Measurements from ENCODE around the gene PLTP.

DNA sequence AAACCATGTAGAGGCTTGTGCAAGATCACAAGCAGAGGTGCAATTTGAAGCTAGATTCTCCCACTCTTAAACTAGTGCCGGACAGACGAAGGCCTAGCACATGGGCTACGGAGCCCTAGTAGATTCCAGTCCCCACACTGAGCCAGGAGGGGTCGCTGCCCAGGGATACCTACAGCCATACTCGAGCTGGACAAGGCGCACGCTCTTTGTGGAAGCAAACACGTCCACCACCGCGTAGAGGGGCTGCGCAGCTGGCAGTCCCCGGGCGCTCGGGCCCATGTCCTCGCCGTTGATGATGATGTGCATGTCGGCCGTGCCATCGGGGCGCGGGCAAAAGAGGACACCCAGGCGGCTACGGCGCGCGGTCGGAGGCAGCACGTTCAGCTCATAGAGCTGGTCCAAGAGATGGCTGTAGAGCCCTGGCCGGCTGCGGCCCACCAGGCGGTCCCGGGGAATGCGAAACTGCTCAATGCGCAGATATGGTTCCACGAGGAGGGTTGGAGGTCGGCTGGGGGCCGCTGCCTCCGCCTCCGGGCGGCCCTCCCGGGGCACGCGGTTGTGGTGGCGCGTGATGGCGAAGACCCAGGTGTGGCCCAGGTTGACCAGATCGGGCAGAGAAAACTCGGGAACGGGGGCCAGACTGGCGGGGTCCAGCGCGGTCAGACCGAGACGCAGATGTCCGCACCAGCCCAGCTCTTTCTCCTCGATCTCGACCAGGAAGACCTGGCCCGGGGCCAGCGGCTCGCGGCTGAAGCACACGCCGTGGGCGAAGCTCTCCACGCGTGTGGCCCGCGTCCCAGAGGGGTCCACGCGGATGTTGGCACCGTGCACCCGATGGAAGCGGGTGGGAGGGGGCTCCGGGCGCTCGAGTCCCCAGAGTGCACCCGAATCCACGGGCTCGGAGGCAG lies 21.6 kb downstream of the PLTP start:
- TF ChIP-seq, protein P1, sequence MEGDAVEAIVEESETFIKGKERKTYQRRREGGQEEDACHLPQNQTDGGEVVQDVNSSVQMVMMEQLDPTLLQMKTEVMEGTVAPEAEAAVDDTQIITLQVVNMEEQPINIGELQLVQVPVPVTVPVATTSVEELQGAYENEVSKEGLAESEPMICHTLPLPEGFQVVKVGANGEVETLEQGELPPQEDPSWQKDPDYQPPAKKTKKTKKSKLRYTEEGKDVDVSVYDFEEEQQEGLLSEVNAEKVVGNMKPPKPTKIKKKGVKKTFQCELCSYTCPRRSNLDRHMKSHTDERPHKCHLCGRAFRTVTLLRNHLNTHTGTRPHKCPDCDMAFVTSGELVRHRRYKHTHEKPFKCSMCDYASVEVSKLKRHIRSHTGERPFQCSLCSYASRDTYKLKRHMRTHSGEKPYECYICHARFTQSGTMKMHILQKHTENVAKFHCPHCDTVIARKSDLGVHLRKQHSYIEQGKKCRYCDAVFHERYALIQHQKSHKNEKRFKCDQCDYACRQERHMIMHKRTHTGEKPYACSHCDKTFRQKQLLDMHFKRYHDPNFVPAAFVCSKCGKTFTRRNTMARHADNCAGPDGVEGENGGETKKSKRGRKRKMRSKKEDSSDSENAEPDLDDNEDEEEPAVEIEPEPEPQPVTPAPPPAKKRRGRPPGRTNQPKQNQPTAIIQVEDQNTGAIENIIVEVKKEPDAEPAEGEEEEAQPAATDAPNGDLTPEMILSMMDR (IDR thresholded peaks at IDR 0.05): peak in 3 of 4 experiments; percentile 59 to 79 (median 67)
- TF ChIP-seq POLR2A (IDR thresholded peaks at IDR 0.05) (no peak), EP300 (IDR thresholded peaks at IDR 0.05) (no peak)

Data from gastroesophageal sphincter (tissue), 3 donors.